ENCODE measurements around the gene PRSS23.

DNA sequence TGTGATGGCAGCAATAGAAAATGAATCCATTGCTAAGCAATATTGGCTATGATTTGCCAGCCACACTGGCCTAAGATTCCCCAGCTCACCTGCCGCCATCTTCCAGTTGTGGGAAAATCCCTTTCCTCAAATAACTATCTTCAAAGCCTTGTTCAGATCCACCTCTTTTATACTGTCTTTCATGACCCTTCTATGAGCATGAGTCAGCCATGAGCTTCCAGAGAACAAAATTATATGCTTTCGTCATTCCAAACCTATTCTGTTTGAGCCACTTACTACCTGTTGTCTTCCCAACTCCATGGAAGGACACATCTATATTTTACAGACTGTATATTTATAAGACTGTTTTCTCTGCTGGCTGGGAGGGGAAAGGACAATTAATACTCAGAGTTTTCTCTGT, 25.0 kb upstream of the PRSS23 start:
- no peak for TF ChIP-seq CTCF (IDR thresholded peaks at IDR 0.05; ENCODE audit: low read depth, low read length)
- no peak for TF ChIP-seq POLR2A (IDR thresholded peaks at IDR 0.05; ENCODE audit: extremely low read depth, insufficient read length)
